SK-N-DZ (cell line): ENCODE data around the gene TBC1D22A.

Experiments
- DNase-seq: peaks from one replicate; pipeline ENCODE4 v3.0.0-alpha.2; 2015; ENCODE audit warnings: low spot score

Gene TBC1D22A

GRCh38 chr22:46881373-46882118, 119.1 kb downstream of the TBC1D22A start:
- DNase-seq = no peak

DNA sequence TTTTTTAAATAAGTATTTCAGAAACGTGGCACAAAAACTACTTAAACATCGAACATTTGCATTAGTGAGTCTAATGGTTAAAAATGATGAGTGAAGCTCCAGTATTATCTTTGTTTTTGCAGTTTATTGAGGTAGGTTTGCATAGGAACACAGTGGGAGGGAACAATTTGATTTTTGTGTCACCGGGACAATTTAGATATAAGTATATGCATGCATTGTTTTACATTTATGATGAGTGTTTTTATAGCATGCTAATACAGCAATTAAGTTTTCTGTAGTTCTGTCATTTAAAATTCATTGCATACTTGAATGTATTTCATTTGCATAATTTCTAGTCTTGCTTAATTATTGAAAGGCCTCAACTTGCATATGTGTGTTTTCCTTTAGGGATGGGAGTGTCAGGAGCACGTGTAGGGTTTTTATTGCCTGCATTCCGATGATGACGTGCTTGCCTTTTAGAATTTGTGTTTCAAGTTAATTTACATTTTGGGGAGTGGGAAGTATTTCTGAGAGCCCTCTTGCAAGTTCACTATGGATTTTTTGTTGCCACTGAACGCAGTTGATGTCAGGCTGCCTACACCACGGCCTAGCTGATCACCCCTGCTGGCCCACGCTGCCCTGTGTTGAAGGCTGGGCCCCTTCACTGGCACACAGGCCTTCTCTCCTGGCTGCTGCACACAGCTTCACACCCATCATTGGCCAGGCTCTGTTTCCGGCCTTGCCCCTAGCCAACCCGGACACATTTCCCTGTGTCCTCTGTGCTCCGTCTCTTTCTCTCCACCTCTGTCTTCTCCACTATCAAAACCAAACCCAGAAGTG, 120.9 kb downstream of the TBC1D22A start:
- no peak for DNase-seq

DNA sequence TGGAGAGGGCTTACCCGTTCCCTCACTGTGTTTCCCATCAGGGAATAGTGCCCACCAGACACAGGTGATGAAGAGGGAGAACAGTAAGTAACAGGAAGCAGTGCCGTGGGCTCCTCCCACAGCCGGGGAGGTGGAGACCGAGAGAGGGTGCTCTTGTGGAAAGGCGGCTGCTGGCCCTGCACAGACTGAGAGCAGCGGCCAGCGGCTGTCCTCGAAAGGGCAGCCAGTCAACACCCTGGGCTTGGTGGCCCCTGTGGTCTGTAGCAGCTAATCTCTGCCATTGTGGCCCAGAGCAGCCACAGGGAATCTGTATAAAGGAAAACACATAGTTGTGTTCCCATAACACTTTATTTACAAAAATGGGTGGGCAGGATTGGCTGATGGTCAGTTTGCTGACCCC, 121.9 kb downstream of the TBC1D22A start:
- no peak for DNase-seq

GRCh38 chr22:46887978-46888377, 125.5 kb downstream of the TBC1D22A start:
- DNase-seq = no peak

GRCh38 chr22:46890819-46891218, 128.4 kb downstream of the TBC1D22A start:
- no peak for DNase-seq

DNA sequence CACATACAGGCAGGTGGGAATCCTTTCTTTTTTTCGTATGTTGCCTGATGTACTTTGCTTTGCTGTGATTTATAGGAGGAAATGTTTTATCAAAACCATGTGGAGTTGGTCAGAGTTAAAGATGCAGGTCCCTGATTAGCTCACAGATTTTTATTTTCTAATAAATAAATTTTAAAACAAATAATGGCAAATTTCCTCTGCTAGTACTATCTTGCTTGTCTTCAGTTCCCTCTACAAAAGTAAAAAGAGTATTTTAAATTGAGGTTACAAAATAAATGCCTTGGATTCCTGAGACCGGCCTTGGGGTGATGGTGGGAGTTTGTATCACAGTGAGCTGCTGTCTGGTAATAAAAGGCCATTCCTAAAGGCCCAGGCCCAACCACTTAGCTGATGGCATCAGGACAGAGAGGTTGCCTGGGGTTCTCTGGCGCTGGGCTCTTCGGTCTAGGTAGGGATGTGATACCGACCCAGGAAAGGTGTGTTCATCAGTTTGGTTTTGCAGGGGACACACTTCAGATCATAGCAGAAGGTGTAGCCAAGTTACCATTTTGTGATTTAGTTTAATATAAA, 129.0 kb downstream of the TBC1D22A start:
- no peak for DNase-seq

DNA sequence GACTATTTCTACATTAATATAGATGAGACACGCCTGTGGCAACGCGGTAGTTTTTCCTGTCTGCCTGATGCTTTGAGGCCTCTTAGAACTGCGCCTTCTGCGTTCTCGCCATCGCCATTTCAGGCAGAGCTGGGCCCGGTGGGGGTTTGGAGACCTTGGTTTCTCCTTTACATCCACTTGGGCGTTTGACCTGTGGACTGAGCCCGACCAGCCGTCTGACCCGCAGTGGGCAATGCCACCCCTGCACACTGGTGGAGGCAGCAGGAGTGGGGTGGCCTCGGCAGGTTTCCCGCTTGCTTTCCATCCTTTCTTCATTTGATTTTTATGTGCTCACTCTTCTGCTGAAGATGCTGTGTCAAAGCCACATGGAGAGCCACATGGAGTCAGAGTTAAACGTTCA, 130.4 kb downstream of the TBC1D22A start:
- DNase-seq = no peak

- DNase-seq = no peak
These were observed 131.0 kb downstream of the TBC1D22A start for GRCh38 chr22:46893281-46894020.

DNA sequence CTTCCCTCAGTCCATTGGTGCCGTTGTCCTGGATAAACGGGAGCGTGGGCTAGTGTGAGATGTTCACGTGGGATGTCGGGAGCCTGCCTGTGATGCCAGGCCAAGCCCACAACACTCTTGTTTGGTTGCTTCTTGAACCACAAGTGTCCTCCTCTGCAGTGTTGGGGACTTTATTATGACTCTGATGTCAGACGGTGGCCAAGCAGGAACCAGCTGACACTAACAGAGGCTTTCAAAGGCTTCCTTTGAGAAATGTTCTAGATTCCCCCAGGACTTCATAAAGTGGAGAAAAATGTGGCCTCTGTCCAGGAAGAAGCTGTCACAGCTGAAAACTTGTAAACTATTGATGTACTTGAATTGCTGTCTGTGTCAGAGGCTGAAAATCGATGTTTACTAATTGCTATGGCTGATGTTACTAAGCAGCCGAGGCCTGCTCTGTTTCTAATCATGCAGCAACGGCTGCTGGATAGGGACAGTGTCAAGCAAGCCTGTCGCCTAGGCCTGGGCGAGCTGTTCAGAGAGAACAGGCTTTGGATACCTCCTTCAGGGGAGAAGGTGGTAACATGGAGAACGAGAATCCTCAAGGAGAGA, 131.7 kb downstream of the TBC1D22A start:
- no peak for DNase-seq

DNA sequence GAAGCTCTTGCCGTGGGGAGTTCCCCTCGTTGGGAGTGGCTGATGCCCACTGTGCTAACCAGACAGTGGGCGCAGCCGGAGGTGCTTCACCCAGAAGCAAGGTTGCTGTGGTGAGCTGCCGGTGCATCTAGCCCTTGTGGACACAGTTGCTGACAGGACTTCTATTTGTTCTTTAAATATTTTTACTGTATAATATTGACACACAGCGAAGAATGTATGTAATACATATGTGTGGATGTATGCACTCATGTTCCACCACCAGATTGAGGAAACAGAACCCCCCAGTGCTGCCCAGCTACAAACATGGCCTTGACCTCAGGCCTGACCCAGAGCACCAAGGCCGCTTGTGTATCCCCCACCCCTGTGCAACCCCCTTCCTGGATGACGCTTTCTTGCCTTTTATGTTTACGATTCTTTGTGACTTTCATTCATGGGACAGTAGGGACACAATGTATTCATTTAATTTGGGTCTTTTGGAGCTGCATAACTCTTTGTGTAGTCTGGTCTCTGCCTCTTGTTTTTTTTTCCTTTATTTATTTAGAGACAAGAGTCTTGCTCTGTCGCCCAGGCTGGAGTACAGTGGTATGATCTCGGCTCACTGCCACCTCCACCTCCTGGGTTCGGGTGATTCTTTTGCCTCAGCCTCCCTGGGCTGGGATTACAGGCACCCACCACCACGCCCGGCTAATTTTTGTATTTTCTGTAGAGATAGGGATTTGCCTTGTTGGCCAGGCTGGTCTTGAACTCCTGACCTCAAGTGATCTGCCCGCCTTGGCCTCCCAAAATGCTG, 132.6 kb downstream of the TBC1D22A start:
- DNase-seq = no peak

DNA sequence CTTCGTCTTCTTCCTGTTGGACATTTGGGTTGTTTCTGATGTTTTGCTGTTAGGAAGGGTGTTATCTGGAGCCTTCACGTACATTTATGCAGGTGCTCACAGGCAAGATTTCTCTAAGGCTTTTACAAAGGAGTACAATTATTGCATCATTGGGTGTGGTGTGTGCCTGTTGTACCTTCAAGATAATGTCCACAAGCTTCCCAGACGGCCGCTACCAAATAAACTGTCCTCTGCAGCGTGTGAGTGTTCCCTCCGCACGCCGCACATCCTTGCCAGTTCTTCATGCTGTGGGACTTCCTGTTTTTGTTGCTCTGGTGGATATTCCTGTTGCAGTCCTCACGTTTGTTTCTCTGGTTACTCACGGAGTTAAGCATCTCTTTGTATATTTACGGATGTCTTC, 133.3 kb downstream of the TBC1D22A start:
- DNase-seq = no peak

GRCh38 chr22:46896166-46896565, 133.7 kb downstream of the TBC1D22A start:
- DNase-seq = no peak

DNA sequence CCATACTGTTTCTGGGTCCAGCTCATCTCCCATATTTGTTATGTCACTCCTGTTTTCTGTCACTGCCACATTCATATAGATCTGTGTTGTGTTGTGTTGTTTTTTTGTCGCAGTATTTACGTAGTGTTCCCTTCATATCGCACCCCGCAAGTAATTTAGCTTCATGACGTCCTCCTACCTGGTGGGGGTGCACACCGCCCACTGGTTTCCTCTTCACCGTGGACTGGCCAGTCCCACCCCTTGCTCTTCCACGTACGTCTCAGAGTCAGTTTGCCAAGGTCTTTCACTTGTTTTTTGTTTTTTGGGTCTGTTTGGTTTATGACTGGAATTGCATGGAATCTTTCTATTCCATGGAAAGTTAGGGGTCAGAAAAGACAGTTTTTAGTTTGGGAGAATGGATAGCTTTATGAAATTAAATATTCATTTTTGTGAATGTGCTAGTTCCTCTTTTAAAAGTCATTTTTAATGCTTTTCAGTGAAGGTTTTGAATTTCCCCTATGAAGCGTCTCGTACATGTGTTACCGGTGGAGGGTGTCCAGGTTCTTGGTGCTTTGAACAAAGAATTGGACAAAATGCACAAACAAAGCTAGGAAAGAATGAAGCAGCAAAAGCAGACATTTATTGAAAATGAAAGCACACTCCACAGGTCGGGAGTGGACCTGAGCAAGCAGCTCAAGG, 134.3 kb downstream of the TBC1D22A start:
- DNase-seq = no peak

- no peak for DNase-seq
These were observed 134.8 kb downstream of the TBC1D22A start for GRCh38 chr22:46897246-46897623.

GRCh38 chr22:46900549-46900948, 138.1 kb downstream of the TBC1D22A start:
- DNase-seq = no peak

- DNase-seq = no peak
These were observed 140.0 kb downstream of the TBC1D22A start for GRCh38 chr22:46902436-46902835.

- DNase-seq = no peak
These were observed 140.8 kb downstream of the TBC1D22A start for GRCh38 chr22:46902998-46903916.

DNA sequence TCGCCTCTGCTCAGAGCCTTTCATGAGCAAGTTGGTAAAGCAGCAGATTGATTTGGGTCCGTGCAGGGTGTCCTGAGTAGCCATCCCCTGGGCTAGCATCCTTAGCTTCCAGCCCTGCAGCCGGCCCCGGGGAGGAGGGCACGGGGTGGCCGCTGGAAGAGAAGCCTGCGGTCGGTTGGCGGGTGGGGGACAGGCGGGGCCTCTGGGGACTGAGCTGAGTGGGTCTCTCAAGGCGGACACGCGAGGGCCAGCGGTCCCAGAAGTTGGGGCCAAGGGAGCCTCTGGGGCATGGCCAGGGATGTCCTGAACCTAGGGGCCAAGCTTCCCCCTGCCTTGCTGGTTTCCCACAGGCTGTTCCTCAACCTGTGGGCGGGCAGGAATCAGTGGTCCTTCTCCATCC, 143.0 kb downstream of the TBC1D22A start:
- DNase-seq = no peak

- DNase-seq = no peak
These were observed 143.4 kb downstream of the TBC1D22A start for GRCh38 chr22:46905834-46906233.
